IMR-90 (cell line): ENCODE measurements around the gene FAM162A. TPM values are rescaled to one million over a fixed set of nuclear protein-coding genes. Genes with fewer than 3 reads are reported as not detected.

Source experiments
- ATAC-seq: fragments of 200-7000 bp; cut with Tn5 transposase; 2 replicates; pipeline ENCODE4 v1.9.1; 2020; ENCODE audit warnings: low read depth, mild to moderate bottlenecking, moderate library complexity
- BruUV-seq: library from RNA; stranded (reverse); fragments of 400-500 nt; replicated peaks from 2 replicates; lab custom pipeline; 2021; lab: Mats Ljungman, UMichigan
- CTCF ChIA-PET: fragments of 300-600 bp; formaldehyde crosslinking; extraction: SDS; loops from one replicate; lab custom pipeline; 2021; ENCODE audit warnings: antibody characterized with exemption; lab: Yijun Ruan, JAX
- POLR2A ChIA-PET: fragments of 300-600 bp; sonication (Branson Sonifier 250); formaldehyde crosslinking; loops from one replicate; lab custom pipeline; 2022; ENCODE audit warnings: antibody characterized with exemption; ENCODE audit not compliant: unreplicated experiment; lab: Charles Lee
- DNase-seq: peaks from one replicate; pipeline ENCODE4 v3.0.0; 2013
- H2AFZ ChIP-seq: replicated peaks from 2 replicates; pipeline ENCODE3; 2013; ENCODE audit warnings: low read length, mild to moderate bottlenecking; ENCODE audit not compliant: poor library complexity
- H2AK5ac ChIP-seq: 2 replicates; pipeline ENCODE4 v1.6.1; 2013; ENCODE audit warnings: low read depth, low read length, inconsistent platforms
- H2AK9ac ChIP-seq: replicated peaks from 2 replicates; pipeline ENCODE3; 2013; ENCODE audit warnings: mild to moderate bottlenecking, low read depth, low read length, moderate library complexity; ENCODE audit not compliant: poor library complexity
- H2BK120ac ChIP-seq: 2 replicates; pipeline ENCODE4 v1.6.1; 2013; ENCODE audit warnings: low read depth, low read length, inconsistent platforms
- H2BK15ac ChIP-seq: 3 replicates; pipeline ENCODE4 v1.6.1; 2013; ENCODE audit warnings: low read depth, low read length, inconsistent platforms
- H2BK20ac ChIP-seq: 2 replicates; pipeline ENCODE4 v1.6.1; 2013; ENCODE audit warnings: low read depth, mild to moderate bottlenecking, inconsistent platforms, low read length, moderate library complexity
- H2BK5ac ChIP-seq: 2 replicates; pipeline ENCODE4 v1.6.1; 2013; ENCODE audit warnings: mild to moderate bottlenecking, low read depth, low read length, inconsistent platforms; ENCODE audit not compliant: poor library complexity, severe bottlenecking
- H3K14ac ChIP-seq: replicated peaks from 2 replicates; pipeline ENCODE4 v1.6.1; 2013; ENCODE audit warnings: low read depth, low read length, inconsistent platforms
- H3K18ac ChIP-seq: 2 replicates; pipeline ENCODE4 v1.6.1; 2013; ENCODE audit warnings: low read depth, low read length, control low read depth
- H3K23ac ChIP-seq: 2 replicates; pipeline ENCODE4 v1.6.1; 2013; ENCODE audit warnings: low read depth, low read length, inconsistent platforms
- H3K27ac ChIP-seq: 2 replicates; pipeline ENCODE4 v1.5.1; 2013; ENCODE audit warnings: mild to moderate bottlenecking, control low read depth, low read length; ENCODE audit not compliant: insufficient read depth
- H3K27me3 ChIP-seq: 2 replicates; pipeline ENCODE4 v1.6.1; 2013; ENCODE audit warnings: low read length; ENCODE audit not compliant: control insufficient read depth, insufficient read depth
- H3K36me3 ChIP-seq: 2 replicates; pipeline ENCODE4 v1.6.1; 2013; ENCODE audit warnings: low read length, mixed read lengths; ENCODE audit not compliant: control insufficient read depth, insufficient read depth
- H3K4ac ChIP-seq: 2 replicates; pipeline ENCODE4 v1.6.1; 2013; ENCODE audit warnings: low read depth, low read length, inconsistent platforms
- H3K4me1 ChIP-seq: 2 replicates; pipeline ENCODE4 v1.6.1; 2013; ENCODE audit warnings: low read length, mixed read lengths; ENCODE audit not compliant: control insufficient read depth, insufficient read depth
- H3K4me2 ChIP-seq: 2 replicates; pipeline ENCODE4 v1.6.1; 2013; ENCODE audit warnings: low read depth, mild to moderate bottlenecking, control low read depth, low read length, moderate library complexity
- H3K4me3 ChIP-seq: 2 replicates; pipeline ENCODE4 v1.5.1; 2013; ENCODE audit warnings: low read depth, mild to moderate bottlenecking, control low read depth, low read length, moderate library complexity; ENCODE audit not compliant: insufficient read depth
- H3K56ac ChIP-seq: 2 replicates; pipeline ENCODE4 v1.6.1; 2013; ENCODE audit warnings: low read length, inconsistent platforms; ENCODE audit not compliant: insufficient read depth; ENCODE audit errors: extremely low read depth
- H3K79me1 ChIP-seq, 2 experiments: 2 replicates each; pipeline ENCODE4 v1.6.1; 2013; ENCODE audit warnings: low read length in 2 of 2, inconsistent platforms in 1 of 2, low read depth in 1 of 2
- H3K9ac ChIP-seq: 2 replicates; pipeline ENCODE4 v1.6.1; 2013; ENCODE audit warnings: low read depth, low read length, control low read depth
- H3K9me1 ChIP-seq: 2 replicates; pipeline ENCODE4 v1.6.1; 2013; ENCODE audit warnings: low read length, inconsistent platforms; ENCODE audit not compliant: insufficient read depth
- H3K9me3 ChIP-seq: 2 replicates; pipeline ENCODE4 v1.6.1; 2013; ENCODE audit warnings: low read length; ENCODE audit not compliant: control insufficient read depth, insufficient read depth
- H4K20me1 ChIP-seq: 2 replicates; pipeline ENCODE4 v1.6.1; 2013; ENCODE audit warnings: low read length, inconsistent platforms; ENCODE audit not compliant: insufficient read depth
- H4K5ac ChIP-seq: 2 replicates; pipeline ENCODE4 v1.6.1; 2013; ENCODE audit warnings: mild to moderate bottlenecking, low read depth, low read length, control low read depth
- H4K8ac ChIP-seq, 2 experiments: 2 replicates each; pipeline ENCODE4 v1.6.1; 2013; ENCODE audit warnings: low read depth in 2 of 2, low read length in 2 of 2, control low read depth in 1 of 2, inconsistent platforms in 1 of 2
- H4K91ac ChIP-seq: 2 replicates; pipeline ENCODE4 v1.6.1; 2013; ENCODE audit warnings: low read depth, low read length, inconsistent platforms; ENCODE audit not compliant: insufficient read depth
- BHLHE40 ChIP-seq: fragments of 150-350 bp; IDR thresholded peaks from 2 replicates; pipeline ENCODE4 v1.6.1; 2016; ENCODE audit warnings: mild to moderate bottlenecking, low read depth, low read length
- CEBPB ChIP-seq: IDR thresholded peaks from 2 replicates; pipeline ENCODE4 v1.6.1; 2012; ENCODE audit warnings: low read depth, low read length, improper control_type of control experiment
- CHD1 ChIP-seq: IDR thresholded peaks from 2 replicates; pipeline ENCODE4 v1.6.1; 2012; ENCODE audit warnings: low read depth, low read length, improper control_type of control experiment
- CTCF ChIP-seq: conservative IDR thresholded peaks from 2 replicates; pipeline ENCODE4 v1.5.1; 2012; ENCODE audit warnings: mild to moderate bottlenecking, low read depth, low read length, improper control_type of control experiment
- ELK1 ChIP-seq: fragments of 150-350 bp; IDR thresholded peaks from 2 replicates; pipeline ENCODE4 v1.6.1; 2016; ENCODE audit warnings: low read depth, mild to moderate bottlenecking, low read length, moderate library complexity, borderline replicate concordance
- FOS ChIP-seq: fragments of 150-350 bp; IDR thresholded peaks from 2 replicates; pipeline ENCODE4 v1.6.1; 2016; ENCODE audit warnings: low read depth, low read length
- MAFK ChIP-seq: IDR thresholded peaks from 2 replicates; pipeline ENCODE4 v1.6.1; 2012; ENCODE audit warnings: low read depth, low read length, improper control_type of control experiment
- MAZ ChIP-seq: IDR thresholded peaks from 2 replicates; pipeline ENCODE4 v1.6.1; 2012; ENCODE audit warnings: low read depth, mild to moderate bottlenecking, low read length, improper control_type of control experiment, moderate library complexity, borderline replicate concordance
- MXI1 ChIP-seq: IDR thresholded peaks from 2 replicates; pipeline ENCODE4 v1.6.1; 2012; ENCODE audit warnings: low read depth, mild to moderate bottlenecking, low read length, moderate library complexity, borderline replicate concordance
- NFE2L2 ChIP-seq: fragments of 150-350 bp; IDR thresholded peaks from 2 replicates; pipeline ENCODE4 v1.6.1; 2016; ENCODE audit warnings: low read depth, mild to moderate bottlenecking, low read length
- POLR2A ChIP-seq: IDR thresholded peaks from 2 replicates; pipeline ENCODE4 v1.6.1; 2012; ENCODE audit warnings: mild to moderate bottlenecking, low read depth, low read length
- RAD21 ChIP-seq: IDR thresholded peaks from 2 replicates; pipeline ENCODE4 v1.6.1; 2012; ENCODE audit warnings: low read length, improper control_type of control experiment
- RCOR1 ChIP-seq: IDR thresholded peaks from 2 replicates; pipeline ENCODE4 v1.6.1; 2012; ENCODE audit warnings: mild to moderate bottlenecking, low read length, improper control_type of control experiment; ENCODE audit not compliant: insufficient replicate concordance
- RFX5 ChIP-seq: IDR thresholded peaks from 2 replicates; pipeline ENCODE4 v1.8.0; 2012; ENCODE audit warnings: low read depth, mild to moderate bottlenecking, low read length, moderate library complexity
- SMC3 ChIP-seq: fragments of 150-350 bp; IDR thresholded peaks from 2 replicates; pipeline ENCODE4 v1.6.1; 2016; ENCODE audit warnings: low read depth, mild to moderate bottlenecking, antibody characterized with exemption, low read length, moderate library complexity
- USF2 ChIP-seq: fragments of 150-350 bp; IDR thresholded peaks from 2 replicates; pipeline ENCODE4 v1.6.1; 2017; ENCODE audit warnings: mild to moderate bottlenecking, antibody characterized with exemption, low read length, low read depth
- WGBS, 2 experiments: methylation state at CpG; one replicate each; pipeline versions ENCODE4 v1.1.5 to v1.1.7; 2013; ENCODE audit warnings: missing lambda C conversion rate in 2 of 2; ENCODE audit not compliant: insufficient read length in 1 of 2; ENCODE audit errors: extremely low coverage in 2 of 2; 5-methylcytosine and 5-hydroxymethylcytosine counted together
- dilution Hi-C: fragments of 300-500 bp; cut with HindIII; formaldehyde crosslinking; loops from one replicate; pipeline ENCODE4 v1.14.3; 2018; ENCODE audit warnings: low sequenced_read_pairs; ENCODE audit not compliant: unreplicated experiment
- in situ Hi-C: fragments of 300-500 bp; cut with MboI; formaldehyde crosslinking; loops from 3 replicates; pipeline ENCODE4 v1.14.3; 2019; ENCODE audit warnings: low sequenced_read_pairs, inconsistent platforms, mixed read lengths
- intact Hi-C: fragments of 100-400 bp; cut with micrococcal nuclease; formaldehyde crosslinking; loops from 2 replicates; pipeline ENCODE4 v1.10.0; 2022
- polyA plus RNA-seq, 3 experiments: library from polyadenylated mRNA; depleted of rRNA; stranded (reverse); fragments of >200 nt; gene quantifications; 2 replicates each; pipeline ENCODE4 v1.2.3, GENCODE V29; 2012; ENCODE audit warnings: low replicate concordance in 1 of 3
- total RNA-seq: library from RNA; depleted of rRNA; stranded (reverse); fragments of >200 nt; gene quantifications from 2 replicates; pipeline ENCODE4 v1.2.3, GENCODE V29; 2012

Gene FAM162A
- total and polyA plus RNA-seq, 2 of the 4 experiments (the other 2 are of a cell fraction) = 33.9 to 66.8 TPM

DNA sequence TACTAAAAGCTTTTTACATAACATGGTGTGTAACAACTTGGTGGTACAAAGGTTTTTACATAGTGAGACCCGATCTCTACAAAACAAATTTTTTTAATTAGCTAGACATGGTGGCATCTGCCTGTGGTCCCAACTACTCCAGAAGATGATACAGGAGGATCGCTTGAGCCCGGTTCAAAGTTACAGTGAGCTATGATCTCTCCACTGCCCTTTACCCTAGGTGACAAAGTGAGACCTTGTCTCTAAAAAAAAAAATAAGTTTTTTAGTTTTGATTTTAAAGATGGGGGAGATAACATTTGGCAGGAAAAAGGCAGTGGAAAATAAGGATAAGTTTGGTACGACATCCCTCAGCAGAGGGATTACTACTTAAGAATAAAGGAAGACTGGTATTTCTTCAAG is 5.9 kb downstream of the FAM162A start:
- H3K36me3 ChIP-seq = no peaks in the 10 kb centered on the region
- H3K4me3 ChIP-seq = no peak overlapping the region
- no peak overlapping the region for H3K56ac ChIP-seq
- no peak overlapping the region for H3K14ac ChIP-seq
- H3K27ac ChIP-seq = no peak overlapping the region
- dilution Hi-C loops (no loop called here), in situ Hi-C loops (loop anchor here (10.0 kb wide), 1 partner anchor 285 kb away; no protein-coding TSS in a partner anchor), intact Hi-C loops (loop anchor here (5.0 kb wide), 1 partner anchor 172 kb away; the partner anchor contains the start of genes DTX3L and PARP9)
- no peak overlapping the region for H2BK20ac ChIP-seq
- BruUV-seq = no TSS peak
- H2AK9ac ChIP-seq = no peak overlapping the region
- no peaks in the 10 kb centered on the region for H3K27me3 ChIP-seq
- H2BK120ac ChIP-seq = no peak overlapping the region
- H3K4me2 ChIP-seq = no peak overlapping the region
- no peak overlapping the region for H2AFZ ChIP-seq
- H2AK5ac ChIP-seq = no peak overlapping the region
- H3K4ac ChIP-seq = no peak overlapping the region
- H2BK15ac ChIP-seq = no peak overlapping the region
- 86% methylated on average over 1 of the region's 4 CpGs; no CpG with 5 or more reads in 1 of the 2 experiments for WGBS, 2 experiments
- CTCF ChIA-PET = interaction anchor here (0.8 kb wide), 1 partner anchor 12 kb away, joined by 3 read pairs; no protein-coding TSS in a partner anchor
- H3K79me1 ChIP-seq = peaks cover 0 to 3% of the 10 kb centered on the region in 2 experiments; a peak in 1 of 4 replicates
- TF ChIP-seq POLR2A = no peak
- no peak for TF ChIP-seq BHLHE40
- no peak for TF ChIP-seq CHD1
- TF ChIP-seq CEBPB = no peak
- TF ChIP-seq NFE2L2 = no peak
- TF ChIP-seq RAD21 = no peak
- no peak for TF ChIP-seq USF2
- TF ChIP-seq ELK1 = no peak
- TF ChIP-seq SMC3 = no peak
- no peak for TF ChIP-seq RFX5
- TF ChIP-seq FOS = no peak
- TF ChIP-seq MAFK = no peak
- no peak for TF ChIP-seq MAZ
- TF ChIP-seq MXI1 = no peak
- no peak for TF ChIP-seq CTCF
- no peak for TF ChIP-seq RCOR1
- no peak overlapping the region for H3K9ac ChIP-seq
- no peaks in the 10 kb centered on the region for H3K9me1 ChIP-seq
- POLR2A ChIA-PET = no interaction called here
- no peak overlapping the region for H3K18ac ChIP-seq
- H4K20me1 ChIP-seq = no peaks in the 10 kb centered on the region
- H4K8ac ChIP-seq = no peak overlapping the region
- no peak overlapping the region for H3K23ac ChIP-seq
- peaks cover 5% of the 10 kb centered on the region for H3K4me1 ChIP-seq
- H4K5ac ChIP-seq = no peak overlapping the region
- H4K91ac ChIP-seq = no peak overlapping the region
- no peaks in the 10 kb centered on the region for H3K9me3 ChIP-seq
- H2BK5ac ChIP-seq = no peak overlapping the region
- ATAC-seq = no peak
- no peak for DNase-seq
